ENCODE data around the gene OR5K1. TPM values are rescaled to one million over a fixed set of nuclear protein-coding genes. Genes with fewer than 3 reads are reported as not detected.

The OR5K1 gene
- not detected for polyA plus RNA-seq (2013, experiment 1 of 2; ENCODE audit: insufficient read length)
- not detected for polyA plus RNA-seq (2013, experiment 2 of 2; ENCODE audit: insufficient read length)

GRCh38 chr3:98462901-98463300, at the start of gene OR5K1:
TSS of gene OR5K1 (plus strand) at chr3:98463201. CDS start at chr3:98469577, 6,376 bp downstream.
- no peak for DNase-seq

DNA sequence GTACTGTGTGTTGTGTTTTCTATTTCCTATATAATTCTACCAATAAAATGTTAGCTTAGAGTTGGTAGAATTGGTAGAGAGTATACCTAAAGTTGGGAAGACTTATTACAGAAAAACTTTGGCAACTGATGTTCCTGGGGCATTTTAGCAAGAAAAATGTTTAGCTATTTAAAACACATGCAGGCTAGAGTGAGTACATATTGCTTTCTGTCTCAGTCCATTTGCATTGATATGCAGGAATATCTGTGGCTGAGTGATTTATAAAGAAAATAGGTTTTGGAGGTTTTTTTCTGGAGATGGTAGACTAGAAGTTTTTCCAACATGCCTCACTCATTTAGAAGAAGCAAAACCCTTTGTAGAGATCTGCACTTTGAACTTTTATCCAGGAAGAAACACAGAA, 30.4 kb upstream of the OR5K1 start:
- DNase-seq = no peak

- no peak for DNase-seq
Measured at GRCh38 chr3:98433764-98434163, 29.2 kb upstream of the OR5K1 start.

GRCh38 chr3:98434412-98434811, 28.6 kb upstream of the OR5K1 start:
- no peak for DNase-seq

GRCh38 chr3:98440283-98440682, 22.7 kb upstream of the OR5K1 start:
- DNase-seq = no peak

DNA sequence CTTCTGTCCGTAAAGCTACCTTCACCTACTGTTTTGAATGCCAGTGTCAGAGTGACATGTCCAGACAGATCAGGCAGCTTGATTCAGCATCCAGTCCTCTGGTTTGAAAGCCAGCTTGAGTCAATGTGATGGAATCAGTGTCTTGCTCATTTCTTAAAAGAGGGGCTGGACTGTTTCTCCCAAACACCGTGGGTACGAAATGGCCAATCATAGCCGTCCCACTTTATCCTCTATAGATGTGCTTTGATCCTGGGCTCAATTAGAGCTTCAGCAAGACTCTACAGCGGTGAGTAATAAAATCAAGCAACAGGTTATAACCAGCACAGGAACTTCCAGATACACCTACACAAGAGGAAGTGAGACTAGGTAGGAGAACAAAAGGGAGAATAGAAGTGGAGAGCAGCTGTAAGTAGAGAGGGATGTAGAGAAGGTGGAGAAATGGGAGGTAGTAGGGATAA, 17.0 kb upstream of the OR5K1 start:
- DNase-seq = no peak

- no peak for DNase-seq
Measured at GRCh38 chr3:98449606-98450193, 13.3 kb upstream of the OR5K1 start.

- DNase-seq = no peak
Measured at GRCh38 chr3:98450372-98450771, 12.6 kb upstream of the OR5K1 start.

- DNase-seq = no peak
Measured at GRCh38 chr3:98453827-98454226, 9.2 kb upstream of the OR5K1 start.

GRCh38 chr3:98454929-98455328, 8.1 kb upstream of the OR5K1 start:
- no peak for DNase-seq

DNA sequence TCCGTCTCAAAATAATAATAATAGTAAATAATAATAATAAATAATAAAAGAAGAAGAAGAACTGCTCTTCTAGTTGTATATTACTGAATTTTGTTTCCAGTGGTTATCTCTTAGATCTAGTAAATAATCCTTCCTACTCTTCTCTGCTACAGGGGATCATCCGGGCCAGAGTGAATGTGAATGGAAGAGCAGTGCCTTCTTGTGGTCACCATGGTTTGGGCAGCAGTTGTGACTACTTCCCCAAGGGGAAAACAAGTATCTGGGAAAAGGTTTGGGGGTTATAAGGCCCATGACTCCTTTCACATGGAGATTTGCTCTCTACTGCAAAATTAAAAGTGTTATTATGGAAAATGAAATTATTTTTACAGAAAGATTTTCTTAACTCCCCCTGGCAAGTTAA, 5.5 kb upstream of the OR5K1 start:
- no peak for DNase-seq

DNA sequence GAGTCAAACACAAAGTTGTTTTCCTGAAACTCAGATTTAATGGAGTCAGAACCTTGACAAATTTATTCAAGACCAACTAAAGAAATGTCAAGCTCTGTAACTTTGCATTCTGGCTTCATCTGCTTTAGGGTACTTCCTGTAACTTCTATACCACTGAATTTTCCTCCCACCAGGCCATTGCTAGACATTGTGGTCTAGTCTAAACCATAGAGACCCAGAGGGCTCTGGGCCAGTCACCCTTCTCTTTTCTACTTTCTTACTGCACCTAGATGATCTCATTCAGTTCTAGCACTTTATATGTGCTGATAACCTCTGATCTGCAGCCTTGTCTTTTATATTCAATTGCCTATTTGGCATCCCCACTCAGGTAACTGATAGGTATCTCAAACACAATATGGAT, 2.8 kb upstream of the OR5K1 start:
- DNase-seq = no peak

DNA sequence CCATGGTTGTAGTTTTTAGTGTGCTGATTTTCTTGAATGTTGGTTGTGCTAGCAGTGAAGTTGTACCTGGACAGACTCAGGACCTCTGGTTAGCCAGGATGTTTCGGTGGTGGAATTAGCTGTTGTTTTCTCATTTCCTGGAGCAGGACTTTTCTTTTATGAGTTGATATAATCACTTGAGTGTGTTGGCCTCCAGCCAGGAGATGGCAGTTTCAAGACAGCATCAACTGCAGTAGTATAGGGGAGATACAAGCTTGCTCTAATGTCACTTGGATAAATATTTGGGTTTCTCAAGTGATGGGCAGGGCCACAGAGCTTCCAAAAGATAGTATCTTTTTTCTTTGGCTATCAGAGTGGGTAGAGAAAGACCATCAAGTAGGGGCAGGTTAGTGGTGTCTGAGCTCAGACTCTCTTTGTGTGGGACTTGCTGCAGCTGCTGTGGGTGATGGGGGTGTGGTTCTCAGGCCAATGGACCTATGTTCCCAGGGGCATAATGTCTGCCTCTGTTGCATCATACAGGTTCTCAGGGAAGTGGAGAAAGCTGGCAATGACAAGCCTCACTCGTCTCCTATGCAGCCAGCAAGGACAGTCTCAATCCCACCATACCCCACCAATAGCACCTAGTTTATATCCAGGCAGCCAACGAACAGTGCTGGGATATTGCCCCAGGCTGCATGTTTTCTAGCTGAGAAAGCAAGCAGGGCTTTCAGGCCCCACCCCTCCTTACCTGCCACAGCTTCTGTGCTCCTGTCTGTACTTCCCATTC, 19.9 kb downstream of the OR5K1 start:
- DNase-seq = no peak

DNA sequence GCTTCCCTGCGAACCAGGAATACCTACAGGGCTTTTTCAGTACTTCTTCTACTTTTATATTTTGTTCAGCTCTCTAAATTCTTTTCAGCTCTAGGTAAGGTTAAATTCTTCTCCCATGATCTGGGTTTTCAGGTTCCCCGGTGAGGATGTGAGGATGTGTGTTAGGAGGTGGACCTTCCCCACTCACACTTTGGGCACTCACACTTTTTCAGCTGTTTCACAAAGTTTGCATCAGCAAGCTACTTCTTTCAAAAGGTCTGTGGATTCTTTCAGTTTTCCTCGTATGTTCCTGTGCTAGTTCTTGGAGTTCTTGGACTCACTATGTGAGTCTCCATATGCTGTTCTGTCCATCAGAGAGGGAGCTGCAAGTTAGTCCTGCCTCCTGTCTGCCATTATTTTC, 20.6 kb downstream of the OR5K1 start:
- no peak for DNase-seq

DNA sequence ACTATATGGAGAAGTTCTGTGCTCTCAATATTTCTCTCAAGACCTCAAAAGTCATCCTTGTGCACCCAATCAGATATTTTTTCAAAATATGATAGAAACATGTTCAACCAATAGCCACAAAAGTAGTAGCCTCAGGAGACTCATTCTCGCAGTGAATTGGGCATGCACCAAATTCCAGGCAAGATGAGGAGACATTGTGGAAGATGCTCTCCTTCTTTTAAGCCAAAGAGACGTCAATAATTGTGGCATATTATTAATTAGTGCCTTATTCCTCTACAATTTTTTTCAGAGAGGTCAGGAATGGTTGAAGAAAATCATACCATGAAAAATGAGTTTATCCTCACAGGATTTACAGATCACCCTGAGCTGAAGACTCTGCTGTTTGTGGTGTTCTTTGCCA, 34.4 kb downstream of the OR5K1 start, which contains the start of gene OR5K2:
TSS of gene OR5K2 (plus strand) at position 301 of the 400 bp plus-strand sequence. CDS start at position 301, 0 bp downstream.
- no peak for DNase-seq

GRCh38 chr3:98500019-98500418, 37.0 kb downstream of the OR5K1 start:
- DNase-seq = no peak

- no peak for DNase-seq
Measured at GRCh38 chr3:98501270-98501669, 38.3 kb downstream of the OR5K1 start.

DNA sequence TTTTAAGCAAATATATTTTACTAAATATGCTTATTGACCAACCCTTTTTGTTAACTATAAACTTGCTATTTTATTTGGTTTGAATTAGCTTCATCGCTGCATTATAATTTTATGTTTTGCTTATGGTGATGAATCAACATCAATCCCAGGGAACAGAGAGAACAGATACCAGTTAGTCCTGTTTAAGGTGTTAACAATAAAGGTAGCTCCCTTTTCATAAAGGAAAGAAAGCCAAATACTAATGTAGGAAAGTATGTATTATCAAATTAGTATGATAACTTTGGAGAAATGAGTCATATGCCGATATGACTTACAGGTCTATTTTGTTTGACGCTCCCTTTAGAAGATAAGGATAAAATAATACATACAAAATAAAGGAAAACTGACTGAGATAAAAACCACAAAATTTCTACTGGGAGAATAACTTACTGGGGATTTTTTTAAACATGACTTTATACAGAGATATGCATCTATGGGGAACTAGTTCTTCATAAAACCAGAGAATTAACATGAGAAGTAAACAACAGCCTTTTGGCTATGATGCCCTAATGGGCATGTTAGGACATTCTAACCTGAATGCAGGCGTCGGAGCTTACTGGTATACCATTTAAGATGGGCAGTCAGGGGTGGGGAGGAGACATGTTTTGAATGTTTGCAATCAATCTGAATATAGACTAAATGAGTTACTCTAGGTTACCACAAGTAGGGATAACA, 39.0 kb downstream of the OR5K1 start:
- DNase-seq = no peak

GRCh38 chr3:98504539-98504938, 41.5 kb downstream of the OR5K1 start:
- peak; percentile 28 for DNase-seq

DNA sequence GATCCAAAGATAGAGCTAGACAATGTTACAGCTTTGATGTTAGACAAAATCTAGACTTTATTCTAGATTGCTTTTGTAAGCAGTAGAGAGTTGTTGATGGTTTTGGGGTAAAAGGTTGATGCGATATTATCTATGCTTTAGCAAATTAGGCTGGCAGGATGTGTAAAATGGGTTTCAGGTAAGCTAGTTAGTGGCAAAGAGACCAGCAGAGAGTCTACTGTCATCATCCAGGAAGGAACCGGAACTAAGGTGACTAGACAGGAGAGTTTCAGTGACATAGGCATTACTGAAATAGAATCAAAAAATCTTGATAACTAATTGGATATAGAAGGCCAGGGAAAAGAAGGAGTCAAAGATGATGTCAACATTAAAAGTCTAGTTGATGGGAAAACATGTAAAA, 45.6 kb downstream of the OR5K1 start:
- DNase-seq = no peak

DNA sequence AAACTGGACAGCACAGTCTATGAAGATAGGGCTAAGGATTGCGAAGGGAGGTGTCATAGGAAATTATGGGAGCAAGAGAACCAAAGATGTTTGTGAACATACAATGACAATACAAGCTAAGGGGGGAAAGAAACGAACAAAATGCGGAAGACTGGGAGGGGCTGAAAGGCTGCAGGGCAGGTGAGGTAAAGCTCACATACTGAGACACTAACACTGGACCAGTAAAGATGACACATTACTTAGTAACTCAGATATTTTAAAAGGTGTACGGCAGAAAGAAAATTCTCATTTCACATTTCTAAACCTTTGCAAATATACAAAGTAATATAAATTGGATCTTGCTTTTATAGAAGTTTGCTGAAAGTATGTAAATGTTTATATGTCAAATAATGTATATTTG, 49.6 kb downstream of the OR5K1 start:
- DNase-seq = no peak

GRCh38 chr3:98513091-98513511, 50.1 kb downstream of the OR5K1 start:
- DNase-seq = peak; percentile 8

GRCh38 chr3:98513736-98514135, 50.7 kb downstream of the OR5K1 start:
- no peak for DNase-seq

Data from fibroblast of skin of abdomen (primary cell).